DMS53 (cell line): ENCODE data around the gene DLGAP4.
A peak's percentile ranks its signal among the peaks of the same experiment; 100 is the strongest.

Source experiments
- DNase-seq: peaks from one replicate; lab custom pipeline; 2025; lab: John Stamatoyannopoulos, UW

The DLGAP4 gene

GRCh38 chr20:36308353-36308752 lies 2.2 kb downstream of the DLGAP4 start:
- DNase-seq, result no peak

- DNase-seq, result no peak
Observed at GRCh38 chr20:36308986-36309385, 2.8 kb downstream of the DLGAP4 start.

GRCh38 chr20:36309643-36310042 lies 3.5 kb downstream of the DLGAP4 start:
- DNase-seq, result no peak

- DNase-seq, result no peak
Observed at GRCh38 chr20:36310215-36310981, 4.3 kb downstream of the DLGAP4 start.

GRCh38 chr20:36311141-36311853 lies 5.2 kb downstream of the DLGAP4 start:
- DNase-seq, result no peak

GRCh38 chr20:36311854-36312723 lies 6.0 kb downstream of the DLGAP4 start:
- DNase-seq, result peak; percentile 23

- no peak for DNase-seq
Observed at GRCh38 chr20:36312724-36313441, 6.7 kb downstream of the DLGAP4 start.

- no peak for DNase-seq
Observed at GRCh38 chr20:36313476-36313875, 7.3 kb downstream of the DLGAP4 start.

GRCh38 chr20:36313926-36314325 lies 7.8 kb downstream of the DLGAP4 start:
- DNase-seq, result no peak

- DNase-seq, result peak; percentile 60
Observed at GRCh38 chr20:36314734-36315544, 8.8 kb downstream of the DLGAP4 start.

- peak; percentile 20 for DNase-seq
Observed at GRCh38 chr20:36315545-36316351, 9.6 kb downstream of the DLGAP4 start.

GRCh38 chr20:36317675-36318074 lies 11.5 kb downstream of the DLGAP4 start:
- DNase-seq, result peak; percentile 17

GRCh38 chr20:36318166-36318565 lies 12.0 kb downstream of the DLGAP4 start:
- DNase-seq, result no peak

- no peak for DNase-seq
Observed at GRCh38 chr20:36319356-36320260, 13.5 kb downstream of the DLGAP4 start.

GRCh38 chr20:36320261-36320897 lies 14.2 kb downstream of the DLGAP4 start:
- DNase-seq, result no peak

GRCh38 chr20:36320898-36321695 lies 15.0 kb downstream of the DLGAP4 start:
- no peak for DNase-seq

GRCh38 chr20:36322131-36322530 lies 16.0 kb downstream of the DLGAP4 start:
- no peak for DNase-seq

- DNase-seq, result no peak
Observed at GRCh38 chr20:36330091-36330490, 24.0 kb downstream of the DLGAP4 start.
